Inferior parietal cortex (tissue), 1 donor: ENCODE results near the gene CTCFL.
"Not testable (repeated sequence)": the region's sequence is repeated elsewhere in the genome, so short reads cannot be mapped to it uniquely, and the experiment has no call there.

Experiments
- DNase-seq: peaks from one replicate; pipeline ENCODE4 v3.0.0-alpha.2; 2016; ENCODE audit errors: extremely low spot score

The CTCFL gene

GRCh38 chr20:57536120-57536708 is 11.3 kb upstream of the CTCFL start:
- DNase-seq, result no peak

GRCh38 chr20:57535297-57535696 is 10.4 kb upstream of the CTCFL start:
- DNase-seq, result no peak

- DNase-seq, result no peak
Observed at GRCh38 chr20:57532104-57532503, 7.2 kb upstream of the CTCFL start.

- no peak for DNase-seq
Observed at GRCh38 chr20:57530327-57530981, 5.5 kb upstream of the CTCFL start.

- DNase-seq, result no peak
Observed at GRCh38 chr20:57529810-57530209, 4.9 kb upstream of the CTCFL start.

- no peak for DNase-seq
Observed at GRCh38 chr20:57529160-57529585, 4.2 kb upstream of the CTCFL start.

- no peak for DNase-seq
Observed at GRCh38 chr20:57528148-57528547, 3.2 kb upstream of the CTCFL start.

- no peak for DNase-seq
Observed at GRCh38 chr20:57527728-57528127, 2.8 kb upstream of the CTCFL start.

GRCh38 chr20:57526885-57527460 is 2.0 kb upstream of the CTCFL start:
- DNase-seq, result no peak

GRCh38 chr20:57526087-57526884 is 1.3 kb upstream of the CTCFL start:
- DNase-seq, result no peak

- DNase-seq, result no peak
Observed at GRCh38 chr20:57525328-57526086, 567 bp upstream of the CTCFL start.

- no peak for DNase-seq
Observed at GRCh38 chr20:57523782-57524181, 1.2 kb downstream of the CTCFL start.

GRCh38 chr20:57522380-57523140 is 2.4 kb downstream of the CTCFL start:
- no peak for DNase-seq

- DNase-seq, result no peak
Observed at GRCh38 chr20:57517904-57518303, 7.0 kb downstream of the CTCFL start.

- peak; percentile 85 for DNase-seq
Observed at GRCh38 chr20:57514273-57514751, 10.6 kb downstream of the CTCFL start.

GRCh38 chr20:57513199-57513598 is 11.7 kb downstream of the CTCFL start:
- DNase-seq, result no peak

GRCh38 chr20:57512432-57512831 is 12.5 kb downstream of the CTCFL start:
- DNase-seq, result no peak

GRCh38 chr20:57511709-57512108 is 13.2 kb downstream of the CTCFL start:
- DNase-seq, result not testable (repeated sequence)

GRCh38 chr20:57509665-57510237 is 15.2 kb downstream of the CTCFL start:
- no peak for DNase-seq

GRCh38 chr20:57508831-57509230 is 16.1 kb downstream of the CTCFL start:
- no peak for DNase-seq

- no peak for DNase-seq
Observed at GRCh38 chr20:57508381-57508780, 16.6 kb downstream of the CTCFL start.
